ENCODE results near the gene LHFPL6. TPM values are rescaled to one million over a fixed set of nuclear protein-coding genes. Genes with fewer than 3 reads are reported as not detected.

Gene LHFPL6
- total and polyA plus RNA-seq, 9 of the 15 experiments (the other 6 are each of a cell fraction or from before 2014, with no cell fraction given) = 0.18 TPM; not detected in 8

GRCh38 chr13:39385621-39386231 is 217.3 kb downstream of the LHFPL6 start (continued):
- TF ChIP-seq TCF7L2 (IDR thresholded peaks at IDR 0.05; ENCODE audit: low read depth, low read length) = no peak

- Histone ChIP-seq H3K9me3 (replicated peaks; ENCODE audit: control insufficient read depth, insufficient read depth, low read depth, low read length) (no peaks in the 10 kb centered on the region), H3K9ac (ENCODE audit: insufficient read depth in 1 of 2, low read depth in 2 of 2, low read length in 2 of 2) (no peak overlapping the region), H3K4me3 (no peak overlapping the region), H3K4me1 (replicated peaks in 1 of 2; ENCODE audit: control insufficient read depth in 2 of 2, insufficient read depth in 2 of 2, low read length in 2 of 2) (no peaks in the 10 kb centered on the region), H3K36me3 (ENCODE audit: control insufficient read depth, insufficient read depth, low read length) (no peaks in the 10 kb centered on the region), H4K20me1 (replicated peaks; ENCODE audit: control insufficient read depth, insufficient read depth, low read length) (no peaks in the 10 kb centered on the region), H3K79me2 (ENCODE audit: control insufficient read depth, insufficient read depth, low read length) (no peaks in the 10 kb centered on the region), H3K9me1 (ENCODE audit: control insufficient read depth, insufficient read depth, low read length) (no peaks in the 10 kb centered on the region), H3K27me3 (ENCODE audit: control insufficient read depth in 2 of 2, insufficient read depth in 2 of 2, low read length in 2 of 2) (no peaks in the 10 kb centered on the region), H2AFZ (ENCODE audit: low read depth, low read length) (no peak overlapping the region), H3K27ac (ENCODE audit: extremely low read depth, low read depth, low read length) (no peak overlapping the region), H3K4me2 (ENCODE audit: insufficient read depth, low read length) (no peak overlapping the region)
- intact Hi-C loops (cut with micrococcal nuclease) (no loop called here), in situ Hi-C loops (cut with MboI) (no loop called here)
- no TSS peak for BruUV-seq (replicated peaks)
- no peak for DNase-seq (ENCODE audit: extremely low read depth in 1 of 4, low spot score in 3 of 4)
- TF ChIP-seq SIN3B (IDR thresholded peaks at IDR 0.05; ENCODE audit: low read depth) = no peak
- no peak for TF ChIP-seq ZNF282 (CRISPR knock-in tag; IDR thresholded peaks at IDR 0.05)
- TF ChIP-seq SIN3A (IDR thresholded peaks at IDR 0.05; ENCODE audit: borderline replicate concordance in 2 of 2, control insufficient read depth in 1 of 2, low read depth in 2 of 2, low read length in 2 of 2) = no peak
- TF ChIP-seq CREB3 (tag; conservative IDR thresholded peaks at IDR 0.05; ENCODE audit: low read depth) = no peak
- no peak for TF ChIP-seq RAD51 (IDR thresholded peaks at IDR 0.05; ENCODE audit: borderline replicate concordance, low read depth)
- TF ChIP-seq ZBTB2 (IDR thresholded peaks at IDR 0.05) = no peak
- ChIA-PET POLR2A (no interaction called here), CTCF (ENCODE audit: low intra/inter-chr PET ratio) (no interaction called here)
- 0% methylated on average over 4 of the region's 4 CpGs for WGBS (ENCODE audit: insufficient coverage, low coverage, missing lambda C conversion rate)
- no peak for FAIRE-seq
- no peak for ATAC-seq
These were observed 217.8 kb downstream of the LHFPL6 start for GRCh38 chr13:39385154-39385553.
